PC-3 (cell line): ENCODE data around the gene ZNF778. TPM values are rescaled to one million over a fixed set of nuclear protein-coding genes. Genes with fewer than 3 reads are reported as not detected.

Experiments
- ATAC-seq: fragments of 200-7000 bp; cut with Tn5 transposase; 2 replicates; pipeline ENCODE4 v1.9.1; 2020; ENCODE audit warnings: mild to moderate bottlenecking, moderate library complexity
- BruUV-seq: library from RNA; stranded (reverse); fragments of 400-500 nt; replicated peaks from 2 replicates; lab custom pipeline; 2021; lab: Mats Ljungman, UMichigan
- CTCF ChIA-PET: fragments of 300-600 bp; sonication (Branson Sonifier 250); formaldehyde crosslinking; loops from one replicate; lab custom pipeline; 2022; ENCODE audit warnings: antibody characterized with exemption; lab: Charles Lee
- POLR2A ChIA-PET: fragments of 300-600 bp; sonication (Branson Sonifier 250); formaldehyde crosslinking; loops from one replicate; lab custom pipeline; 2022; ENCODE audit warnings: antibody characterized with exemption; ENCODE audit not compliant: unreplicated experiment; lab: Charles Lee
- DNase-seq: peaks from one replicate; pipeline ENCODE4 v3.0.0-alpha.2; 2015
- H2AFZ ChIP-seq: fragments of 300-600 bp; sonication (generic); 2 replicates; pipeline ENCODE4 v1.6.0; 2016; ENCODE audit warnings: antibody characterized with exemption, low read length
- H3F3A ChIP-seq: fragments of 300-600 bp; sonication (generic); one replicate; pipeline ENCODE4 v1.6.0; 2017; ENCODE audit warnings: antibody characterized with exemption, low read length, control low read depth, mild to moderate bottlenecking; ENCODE audit not compliant: unreplicated experiment
- H3K27ac ChIP-seq: fragments of 300-600 bp; sonication (generic); 2 replicates; pipeline ENCODE4 v1.5.1; 2016; ENCODE audit warnings: mild to moderate bottlenecking, low read length
- H3K27me3 ChIP-seq: fragments of 300-600 bp; sonication (generic); 2 replicates; pipeline ENCODE4 v1.6.1; 2016; ENCODE audit warnings: low read length, mixed read lengths
- H3K36me3 ChIP-seq: fragments of 300-600 bp; sonication (generic); 2 replicates; pipeline ENCODE4 v1.6.1; 2016; ENCODE audit warnings: low read depth, mixed run types, low read length, mixed read lengths
- H3K4me1 ChIP-seq: fragments of 300-600 bp; sonication (generic); 2 replicates; pipeline ENCODE4 v1.5.1; 2016; ENCODE audit warnings: low read length; ENCODE audit not compliant: insufficient read depth
- H3K4me2 ChIP-seq: fragments of 300-600 bp; sonication (generic); 2 replicates; pipeline ENCODE4 v1.6.0; 2016; ENCODE audit warnings: low read length
- H3K4me3 ChIP-seq: fragments of 300-600 bp; sonication (generic); 2 replicates; pipeline ENCODE4 v1.5.1; 2016; ENCODE audit warnings: mild to moderate bottlenecking, low read length, mixed read lengths
- H3K79me2 ChIP-seq: fragments of 300-600 bp; sonication (generic); 2 replicates; pipeline ENCODE4 v1.6.1; 2017; ENCODE audit warnings: low read length, mixed read lengths
- H3K9ac ChIP-seq: fragments of 300-600 bp; sonication (generic); 2 replicates; pipeline ENCODE4 v1.6.0; 2016; ENCODE audit warnings: mild to moderate bottlenecking, low read length
- H3K9me2 ChIP-seq: fragments of 300-600 bp; sonication (generic); replicated peaks from 2 replicates; pipeline ENCODE4 v1.6.1; 2016; ENCODE audit warnings: mixed run types, low read length, mixed read lengths
- H3K9me3 ChIP-seq: fragments of 300-600 bp; sonication (generic); 2 replicates; pipeline ENCODE4 v1.6.1; 2016; ENCODE audit warnings: low read length, mixed read lengths
- H4K20me1 ChIP-seq: fragments of 300-600 bp; sonication (generic); 2 replicates; pipeline ENCODE4 v1.6.1; 2016; ENCODE audit warnings: low read length, mixed read lengths
- CTCF ChIP-seq: fragments of 300-600 bp; sonication (generic); conservative IDR thresholded peaks from 2 replicates; pipeline ENCODE4 v1.5.1; 2017; ENCODE audit warnings: antibody characterized with exemption, low read depth, mild to moderate bottlenecking, low read length
- EZH2 ChIP-seq: fragments of 300-600 bp; sonication (generic); IDR thresholded peaks from one replicate; pipeline ENCODE4 v1.6.1; 2017; ENCODE audit warnings: antibody characterized with exemption, mild to moderate bottlenecking, low read length; ENCODE audit not compliant: unreplicated experiment
- EZH2phosphoT487 ChIP-seq: fragments of 300-600 bp; sonication (generic); IDR thresholded peaks from 2 replicates; pipeline ENCODE4 v1.6.1; 2018; ENCODE audit warnings: mild to moderate bottlenecking, antibody characterized with exemption, low read length, borderline replicate concordance
- intact Hi-C: fragments of 100-400 bp; cut with micrococcal nuclease; formaldehyde crosslinking; loops from 2 replicates; pipeline ENCODE4 v1.9.0; 2023
- total RNA-seq: library from RNA; depleted of rRNA; stranded (reverse); fragments of >200 nt; gene quantifications from 2 replicates; pipeline ENCODE4 v1.2.3, GENCODE V29; 2014

The ZNF778 gene
- total RNA-seq, 1 experiment from 2014 or later = 15.3 TPM

GRCh38 chr16:89192956-89193575 lies 24.4 kb upstream of the ZNF778 start:
- ChIA-PET CTCF (interaction anchor here (0.6 to 1.4 kb wide), 3 partner anchors 10 to 409 kb away, joined by 3 read pairs; partner anchors contain the start of gene ZNF778), POLR2A (interaction anchor here (0.9 to 1.2 kb wide), 3 partner anchors 22 to 54 kb away, joined by 5 to 15 read pairs (median 6); partner anchors contain the start of gene ZNF778)
- Histone ChIP-seq H3K4me2 (peak overlapping the region; percentile 65; the same call in 1 of the 2 replicates), H3K9ac (no peak overlapping the region), H3K79me2 (no peaks in the 10 kb centered on the region), H3K4me3 (no peak overlapping the region), H2AFZ (no peak overlapping the region), H4K20me1 (no peaks in the 10 kb centered on the region), H3K27ac (no peak overlapping the region), H3K27me3 (no peaks in the 10 kb centered on the region), H3K9me2 (no peaks in the 10 kb centered on the region), H3K4me1 (no peaks in the 10 kb centered on the region), H3F3A (no peaks in the 10 kb centered on the region), H3K9me3 (no peaks in the 10 kb centered on the region), H3K36me3 (no peaks in the 10 kb centered on the region)
- BruUV-seq = no TSS peak
- peak; percentile 75 for ATAC-seq
- TF ChIP-seq EZH2 (no peak), EZH2phosphoT487 (no peak), CTCF (no peak)
- DNase-seq = peak; percentile 80
- intact Hi-C loops = loop anchor here (1.0 kb wide), 1 partner anchor 8 kb away; no protein-coding TSS in a partner anchor

GRCh38 chr16:89193576-89194293 lies 23.8 kb upstream of the ZNF778 start:
- TF ChIP-seq EZH2 = no peak
- no peak for TF ChIP-seq EZH2phosphoT487
- no peak for TF ChIP-seq CTCF
- no peak for ATAC-seq
- H3K36me3 ChIP-seq = no peaks in the 10 kb centered on the region
- no peak overlapping the region for H3K4me3 ChIP-seq
- no peaks in the 10 kb centered on the region for H3K27me3 ChIP-seq
- CTCF ChIA-PET = interaction anchor here (1.4 kb wide), 1 partner anchor 24 kb away, joined by 3 read pairs; the partner anchor contains the start of gene ZNF778
- TSS peak; percentile 59 for BruUV-seq
- H3K79me2 ChIP-seq = no peaks in the 10 kb centered on the region
- no peak for DNase-seq
- no peaks in the 10 kb centered on the region for H3K9me3 ChIP-seq
- no peaks in the 10 kb centered on the region for H3K4me1 ChIP-seq
- POLR2A ChIA-PET = interaction anchor here (1.2 kb wide), 1 partner anchor 24 kb away, joined by 15 read pairs; the partner anchor contains the start of gene ZNF778
- H3K4me2 ChIP-seq = peak overlapping the region; percentile 65; the same call in 1 of the 2 replicates
- no peak overlapping the region for H3K27ac ChIP-seq
- no peak overlapping the region for H3K9ac ChIP-seq
- intact Hi-C loops = loop anchor here (1.0 kb wide), 1 partner anchor 8 kb away; no protein-coding TSS in a partner anchor
- H3F3A ChIP-seq = no peaks in the 10 kb centered on the region
- H2AFZ ChIP-seq = no peak overlapping the region
- H3K9me2 ChIP-seq = no peaks in the 10 kb centered on the region
- no peaks in the 10 kb centered on the region for H4K20me1 ChIP-seq
